Mesothelial cell of epicardium (in vitro differentiated cells): Measurements from ENCODE around the gene STPG4. TPM values are rescaled to one million over a fixed set of nuclear protein-coding genes. Genes with fewer than 3 reads are reported as not detected.

Experiments
- DNase-seq, 2 experiments: peaks; one replicate each; pipeline ENCODE4 v3.0.0; 2021; ENCODE audit warnings: low spot score in 2 of 2; ENCODE audit not compliant: unreplicated experiment in 2 of 2
- H3K27ac Mint-ChIP-seq: 2 replicates; pipeline ENCODE4 v1.8.0; 2021; ENCODE audit warnings: mixed read lengths
- H3K27me3 Mint-ChIP-seq: 2 replicates; pipeline ENCODE4 v1.8.0; 2021; ENCODE audit warnings: low read depth, mixed read lengths
- H3K36me3 Mint-ChIP-seq: 2 replicates; pipeline ENCODE4 v1.8.0; 2021; ENCODE audit warnings: mixed read lengths
- H3K4me1 Mint-ChIP-seq: 2 replicates; pipeline ENCODE4 v1.8.0; 2021; ENCODE audit warnings: mixed read lengths
- H3K4me3 Mint-ChIP-seq: 2 replicates; pipeline ENCODE4 v1.8.0; 2021; ENCODE audit warnings: mild to moderate bottlenecking, moderate library complexity, mixed read lengths
- H3K9me3 Mint-ChIP-seq: 2 replicates; pipeline ENCODE4 v1.8.0; 2021; ENCODE audit warnings: mixed read lengths
- CTCF ChIP-seq: fragments of 200-600 bp; sonication (generic); IDR thresholded peaks from one replicate; pipeline ENCODE4 v1.5.0; 2021; ENCODE audit warnings: antibody characterized with exemption; ENCODE audit not compliant: unreplicated experiment
- total RNA-seq: library from RNA; stranded (reverse); gene quantifications from 3 replicates; pipeline ENCODE4 v1.2.1, GENCODE V29; 2021

STPG4 gene
- total RNA-seq, 1 donor from 2014 or later, result not detected

GRCh38 chr2:47098953-47099352 is 56.2 kb downstream of the STPG4 start:
- Mint-ChIP-seq H3K27ac (no peak overlapping the region), H3K9me3 (peaks cover 7% of the 10 kb centered on the region), H3K36me3 (no peaks in the 10 kb centered on the region), H3K4me1 (no peaks in the 10 kb centered on the region), H3K27me3 (no peaks in the 10 kb centered on the region), H3K4me3 (no peak overlapping the region)
- no peak for DNase-seq
- no peak for TF ChIP-seq CTCF

DNA sequence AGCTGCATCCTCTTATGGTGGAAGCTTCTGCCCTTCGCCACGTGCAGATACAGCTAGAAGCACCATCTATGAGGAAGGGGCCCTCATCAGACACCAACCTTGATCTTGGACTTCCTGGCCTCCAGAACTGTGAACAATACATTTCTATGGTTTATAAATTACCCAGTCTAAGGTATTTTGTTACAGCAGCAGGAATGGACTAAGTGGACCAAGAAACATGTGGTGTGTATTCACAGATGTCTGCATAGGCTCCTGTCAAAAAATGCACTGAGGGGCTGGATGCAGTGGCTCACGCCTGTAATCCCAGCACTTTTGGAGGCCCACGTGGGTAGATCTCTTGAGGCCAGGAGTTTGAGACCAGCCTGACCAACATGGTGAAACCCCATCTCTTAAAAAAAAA is 57.5 kb downstream of the STPG4 start:
- no peak overlapping the region for H3K4me3 Mint-ChIP-seq
- H3K36me3 Mint-ChIP-seq, result no peaks in the 10 kb centered on the region
- no peak for TF ChIP-seq CTCF
- H3K4me1 Mint-ChIP-seq, result no peaks in the 10 kb centered on the region
- no peaks in the 10 kb centered on the region for H3K27me3 Mint-ChIP-seq
- DNase-seq, result no peak
- H3K9me3 Mint-ChIP-seq, result peaks cover 7% of the 10 kb centered on the region
- H3K27ac Mint-ChIP-seq, result no peak overlapping the region

DNA sequence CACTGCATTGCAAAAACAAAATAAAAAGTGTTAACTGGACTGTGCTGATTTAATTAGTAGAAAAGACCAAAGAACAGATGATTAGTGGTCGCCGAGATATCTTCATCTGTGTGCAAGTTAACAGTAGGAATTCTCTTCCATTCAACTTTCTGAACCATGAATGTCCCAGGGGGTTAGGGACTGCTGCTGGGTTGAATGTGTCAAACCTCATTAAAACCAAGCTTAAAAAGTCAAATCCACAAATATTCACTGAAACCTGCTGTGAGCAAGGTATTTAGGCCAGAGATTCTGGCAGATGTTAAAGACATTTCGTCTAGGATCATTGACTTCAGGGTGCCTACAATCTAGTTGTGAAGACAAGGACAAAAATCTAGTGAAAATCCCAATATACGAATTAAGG is 58.7 kb downstream of the STPG4 start:
- no peak for DNase-seq
- H3K9me3 Mint-ChIP-seq, result peaks cover 7% of the 10 kb centered on the region
- H3K4me3 Mint-ChIP-seq, result no peak overlapping the region
- no peaks in the 10 kb centered on the region for H3K27me3 Mint-ChIP-seq
- H3K27ac Mint-ChIP-seq, result no peak overlapping the region
- no peaks in the 10 kb centered on the region for H3K36me3 Mint-ChIP-seq
- H3K4me1 Mint-ChIP-seq, result no peaks in the 10 kb centered on the region
- TF ChIP-seq CTCF, result no peak

DNA sequence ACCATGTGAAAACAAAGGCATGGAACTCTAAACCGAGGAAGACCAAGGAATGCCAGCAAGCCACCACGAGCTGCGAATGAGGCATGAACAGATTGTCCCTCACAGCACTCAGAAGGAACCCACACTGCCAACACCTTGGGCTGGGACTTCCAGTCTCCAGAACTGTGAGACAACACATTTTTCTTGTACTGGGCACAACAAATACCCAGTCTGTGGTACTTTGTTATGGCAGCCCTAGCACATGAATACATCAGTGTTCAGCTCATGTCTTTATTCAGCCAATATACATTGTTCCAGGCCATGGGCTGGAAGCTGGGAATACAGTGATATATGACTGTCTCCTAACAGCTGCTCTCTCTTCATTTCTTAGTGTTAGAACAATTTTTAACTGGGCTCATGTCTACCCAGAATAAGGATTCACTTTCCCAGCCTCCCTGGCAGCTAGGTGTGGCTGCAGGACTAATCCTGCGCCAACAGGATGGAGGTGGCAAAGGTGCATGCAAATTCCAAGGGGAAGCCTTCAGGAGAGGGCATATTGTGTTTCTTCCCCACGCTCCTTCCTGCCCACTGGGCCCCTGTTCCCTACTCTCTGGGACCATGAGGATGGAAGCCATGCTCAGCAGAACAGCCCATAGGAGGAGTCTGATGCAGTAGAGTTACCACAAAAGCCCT is 59.6 kb downstream of the STPG4 start:
- Mint-ChIP-seq H3K4me3 (no peak overlapping the region), H3K36me3 (no peaks in the 10 kb centered on the region), H3K9me3 (peaks cover under 1% of the 10 kb centered on the region), H3K27ac (no peak overlapping the region), H3K4me1 (peaks cover 5% of the 10 kb centered on the region), H3K27me3 (no peaks in the 10 kb centered on the region)
- TF ChIP-seq CTCF, result no peak
- DNase-seq, result no peak

- no peaks in the 10 kb centered on the region for H3K27me3 Mint-ChIP-seq
- H3K4me3 Mint-ChIP-seq, result no peak overlapping the region
- no peak overlapping the region for H3K27ac Mint-ChIP-seq
- no peaks in the 10 kb centered on the region for H3K36me3 Mint-ChIP-seq
- no peaks in the 10 kb centered on the region for H3K9me3 Mint-ChIP-seq
- peaks cover 10% of the 10 kb centered on the region for H3K4me1 Mint-ChIP-seq
- no peak for TF ChIP-seq CTCF
- DNase-seq, result no peak
Measured at GRCh38 chr2:47094511-47095142, 60.5 kb downstream of the STPG4 start.
